H4 (cell line): Measurements from ENCODE around the gene SIGLEC6. TPM values are rescaled to one million over a fixed set of nuclear protein-coding genes. Genes with fewer than 3 reads are reported as not detected.
A peak's percentile ranks its signal among the peaks of the same experiment; 100 is the strongest.

ENCODE experiments used
- DNase-seq: peaks from one replicate; pipeline ENCODE4 v3.0.0-alpha.2; 2015; ENCODE audit warnings: low spot score
- total RNA-seq: library from RNA; depleted of rRNA; stranded (reverse); fragments of >200 nt; shearing (Covaris generic); gene quantifications from 2 replicates; pipeline ENCODE4 v1.2.3, GENCODE V29; 2014; rRNA removed

SIGLEC6 gene
- total RNA-seq, result not detected in 2 replicates

GRCh38 chr19:51531349-51532315, at the start of gene SIGLEC6:
Gene SIGLEC6 (minus strand): TSS chr19:51531670. CDS start chr19:51531648, 22 bp downstream.
- no peak for DNase-seq

GRCh38 chr19:51576850-51577249, 45.4 kb upstream of the SIGLEC6 start:
- DNase-seq, result no peak

- DNase-seq, result no peak
Observed at GRCh38 chr19:51573331-51573730, 41.9 kb upstream of the SIGLEC6 start.

DNA sequence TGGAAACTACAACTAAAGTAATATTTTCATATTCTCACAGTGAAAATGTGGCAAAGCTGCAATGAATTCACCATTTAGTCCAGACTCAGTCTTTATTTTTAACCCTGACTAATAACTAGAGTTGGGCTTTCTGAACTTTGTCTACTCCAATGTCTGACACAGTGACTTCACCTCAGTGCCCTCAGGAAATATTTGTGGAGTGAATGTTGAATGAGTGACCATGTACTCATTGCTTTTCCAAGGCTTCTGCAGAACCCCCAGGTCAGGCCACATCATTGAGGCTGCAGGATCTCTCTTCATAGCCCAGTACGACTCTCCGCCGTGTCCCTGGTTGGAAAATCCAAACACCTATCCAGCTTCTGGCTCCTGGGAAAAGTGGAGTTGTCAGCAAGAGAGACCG, 41.4 kb upstream of the SIGLEC6 start:
- DNase-seq, result no peak

- no peak for DNase-seq
Observed at GRCh38 chr19:51572410-51572809, 40.9 kb upstream of the SIGLEC6 start.

DNA sequence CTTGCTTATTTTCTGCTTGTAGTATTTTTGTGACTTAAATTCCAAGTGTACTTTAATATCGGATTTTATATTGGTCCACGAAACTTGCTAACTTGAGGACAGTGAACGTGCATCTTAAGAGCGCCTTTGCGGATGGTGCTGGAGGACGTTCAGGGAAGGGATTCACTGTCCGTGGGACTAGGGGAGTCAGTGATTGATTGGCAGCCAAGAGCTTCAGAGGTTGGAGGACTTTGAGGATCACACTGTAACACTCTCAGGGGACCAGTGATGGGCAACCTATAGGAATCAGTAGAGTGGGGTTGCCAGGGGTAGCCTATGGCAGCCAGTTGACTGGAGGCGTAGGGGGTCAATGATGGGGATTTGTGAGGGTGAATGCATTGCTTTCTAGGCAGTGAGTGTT, 40.1 kb upstream of the SIGLEC6 start:
- no peak for DNase-seq

DNA sequence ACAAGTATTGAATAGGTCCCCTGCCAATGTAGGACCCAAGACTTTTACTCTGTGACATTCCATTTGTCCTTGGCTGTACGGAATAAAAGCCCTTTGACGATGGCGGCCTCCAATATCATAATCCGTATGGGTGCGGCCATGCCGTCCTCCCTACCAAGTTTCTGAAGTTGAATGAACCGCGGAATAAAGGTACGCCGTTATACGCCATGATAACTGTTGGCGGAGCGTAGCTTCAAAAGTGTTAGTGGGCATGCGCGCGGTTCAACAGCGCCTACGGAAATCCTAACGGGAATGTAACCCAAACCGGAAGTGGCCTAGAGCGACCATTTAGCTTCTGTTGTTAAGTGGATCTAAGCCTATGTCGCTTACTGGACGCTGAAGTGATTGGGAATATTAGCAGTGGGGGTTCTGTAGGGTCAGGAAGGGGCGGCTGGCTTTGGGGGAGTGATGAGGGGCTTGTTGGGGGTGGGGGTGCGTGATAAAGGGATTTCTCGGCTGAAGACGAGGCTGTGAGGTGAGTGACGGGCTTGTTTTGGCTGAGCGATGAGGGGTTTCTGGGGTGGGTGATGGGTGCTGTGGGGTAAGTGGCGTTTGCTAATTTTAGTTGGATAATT, 39.6 kb upstream of the SIGLEC6 start, which contains the start of gene ZNF175:
ZNF175 (plus strand) TSS at position 322 of the 614 bp plus-strand sequence. CDS start 2,047 bp downstream, outside the sequence.
- DNase-seq, result peak; percentile 99

- DNase-seq, result no peak
Observed at GRCh38 chr19:51568456-51568855, 37.0 kb upstream of the SIGLEC6 start.

- no peak for DNase-seq
Observed at GRCh38 chr19:51567583-51567982, 36.1 kb upstream of the SIGLEC6 start.

GRCh38 chr19:51566489-51567100, 35.1 kb upstream of the SIGLEC6 start:
- DNase-seq, result no peak

GRCh38 chr19:51565583-51565982, 34.1 kb upstream of the SIGLEC6 start:
- DNase-seq, result no peak

DNA sequence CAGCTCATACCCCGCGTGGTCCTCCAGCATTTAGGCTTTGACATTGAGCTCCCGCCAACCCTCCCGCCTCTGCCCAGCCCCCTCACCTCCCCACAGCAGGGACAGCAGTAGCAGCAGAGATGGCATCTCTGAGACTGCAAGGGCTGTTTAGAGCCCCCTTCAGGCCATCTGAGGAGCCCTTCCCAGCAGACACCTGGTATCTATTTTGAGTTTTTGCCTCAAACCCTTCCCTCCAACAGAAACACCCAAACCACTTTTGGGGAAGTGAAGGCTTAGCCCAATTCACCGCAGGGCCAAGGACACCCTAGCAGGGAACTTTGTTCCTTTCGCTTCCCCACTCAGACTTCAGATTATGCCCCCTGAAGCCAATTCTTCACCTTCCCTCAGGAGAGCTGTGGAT, 33.3 kb upstream of the SIGLEC6 start:
- DNase-seq, result no peak

- DNase-seq, result no peak
Observed at GRCh38 chr19:51560339-51560738, 28.9 kb upstream of the SIGLEC6 start.

DNA sequence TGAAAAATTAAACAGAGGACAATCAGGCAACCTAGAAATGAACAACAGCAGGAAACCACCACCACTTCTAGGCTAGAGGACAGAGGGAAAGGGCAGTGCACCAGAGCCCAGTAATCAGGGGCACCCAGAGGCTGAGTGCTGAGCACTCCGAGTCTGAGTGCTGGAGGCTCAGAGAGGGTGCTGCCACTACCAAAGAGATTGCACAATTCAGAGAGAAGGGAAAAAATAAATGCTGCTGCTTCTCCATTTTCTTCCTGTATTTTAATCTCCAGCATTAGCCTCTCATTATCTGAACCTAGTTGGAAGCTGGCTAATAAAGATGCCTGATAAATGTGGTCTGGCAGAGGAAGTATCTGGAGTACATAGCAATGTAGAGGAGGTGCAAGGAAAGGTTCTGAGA, 27.8 kb upstream of the SIGLEC6 start:
- DNase-seq, result no peak

- DNase-seq, result peak; percentile 71
Observed at GRCh38 chr19:51552996-51553725, 21.7 kb upstream of the SIGLEC6 start.

GRCh38 chr19:51552608-51552995, 21.1 kb upstream of the SIGLEC6 start:
- DNase-seq, result no peak

GRCh38 chr19:51551673-51552432, 20.4 kb upstream of the SIGLEC6 start:
- no peak for DNase-seq

DNA sequence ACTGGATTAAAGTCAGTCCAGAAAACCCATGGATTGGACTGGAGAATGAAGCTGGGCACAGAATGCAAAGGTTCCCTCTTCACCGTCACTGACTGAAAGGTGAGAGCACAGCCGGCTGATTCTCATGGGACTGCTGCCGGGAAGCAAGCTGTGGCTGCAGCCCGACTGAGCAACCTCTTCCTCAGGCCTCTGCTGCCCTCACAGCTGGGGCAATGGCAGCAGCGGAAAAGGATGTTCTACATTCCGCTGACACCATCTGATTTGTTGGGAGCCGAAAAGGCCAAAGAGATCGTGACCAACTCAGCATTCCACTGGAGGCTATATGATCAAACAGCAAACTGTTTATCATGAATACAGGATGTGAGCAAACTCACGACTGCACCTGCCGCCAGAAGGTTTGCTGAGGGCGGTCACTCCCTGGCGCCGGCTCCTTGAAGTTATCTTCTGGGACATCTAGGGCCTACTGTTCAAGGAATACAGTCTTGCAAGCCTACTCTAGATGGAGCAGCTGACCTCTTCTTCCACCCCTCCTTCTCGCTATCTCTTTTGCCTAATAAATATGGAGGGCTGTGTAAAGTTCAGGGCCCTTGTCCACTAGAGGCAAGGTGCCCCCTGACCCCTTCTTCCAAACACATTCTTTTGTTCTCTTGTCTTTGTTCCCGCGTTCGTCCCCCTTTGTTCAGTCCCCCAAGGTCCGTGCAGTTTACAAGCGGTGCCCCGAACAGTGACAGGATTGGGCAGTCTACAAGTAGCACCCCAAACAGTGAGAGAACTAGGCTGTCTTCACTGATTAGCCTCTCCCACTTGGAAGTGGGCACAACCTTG, 19.6 kb upstream of the SIGLEC6 start:
- DNase-seq, result no peak

DNA sequence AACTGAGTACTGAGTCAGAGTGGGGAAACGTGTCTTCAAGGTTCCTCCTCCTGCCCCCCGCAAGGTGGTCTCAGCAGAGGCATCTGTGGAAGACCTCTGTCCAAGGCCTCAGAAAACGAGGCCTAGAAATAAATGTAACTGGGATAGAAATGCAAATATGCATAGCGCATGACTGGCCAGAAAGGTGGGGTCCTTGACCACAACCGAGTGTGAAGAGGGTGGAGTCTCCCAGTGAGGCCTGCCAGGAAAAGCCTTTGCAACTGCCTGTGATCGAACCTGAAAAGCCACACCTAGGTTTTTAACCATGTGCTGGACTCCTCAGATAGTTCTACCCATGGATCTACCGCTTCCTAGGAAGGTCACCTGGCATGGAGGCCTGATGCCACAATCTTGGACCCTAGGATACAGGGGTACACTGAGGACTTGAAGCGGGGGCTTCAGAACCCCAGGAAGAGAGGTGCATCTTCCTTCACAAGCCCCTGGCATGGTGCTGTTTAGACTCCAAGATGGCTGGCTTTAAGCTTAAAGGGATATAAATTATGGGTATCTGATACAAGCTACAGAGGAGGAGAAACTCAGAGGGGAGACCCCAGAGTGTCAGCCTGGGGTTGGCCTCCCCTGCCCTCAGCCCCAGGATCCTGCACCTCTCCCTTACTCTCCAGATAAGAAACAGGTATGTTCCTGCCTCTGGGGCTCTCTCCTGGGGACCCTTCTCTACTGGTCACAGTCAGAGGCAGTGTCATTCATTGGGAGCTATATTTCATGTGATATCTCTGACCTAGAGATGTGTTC, 18.3 kb upstream of the SIGLEC6 start:
- peak; percentile 4 for DNase-seq
